Dendritic cell treated with granulocyte-macrophage colony-stimulating factor and Interleukin-4, amounts not matched to agents 40 ng/mL and 50 ng/mL, for 4 days (primary cell): ENCODE results near the gene UBA6.
"Not testable (repeated sequence)": the region's sequence is repeated elsewhere in the genome, so short reads cannot be mapped to it uniquely, and the experiment has no call there.

ENCODE experiments used
- H3K27ac Mint-ChIP-seq: one replicate; pipeline ENCODE4 v1.8.0; 2022; ENCODE audit warnings: mild to moderate bottlenecking, mixed read lengths
- H3K27me3 Mint-ChIP-seq: one replicate; pipeline ENCODE4 v1.8.0; 2022; ENCODE audit warnings: mild to moderate bottlenecking, mixed read lengths
- H3K36me3 Mint-ChIP-seq: one replicate; pipeline ENCODE4 v1.8.0; 2022; ENCODE audit warnings: low read depth, mixed read lengths
- H3K4me1 Mint-ChIP-seq: one replicate; pipeline ENCODE4 v1.8.0; 2022; ENCODE audit warnings: low read depth, mixed read lengths
- H3K4me3 Mint-ChIP-seq: one replicate; pipeline ENCODE4 v1.8.0; 2022; ENCODE audit warnings: mild to moderate bottlenecking, moderate library complexity, mixed read lengths
- H3K9me3 Mint-ChIP-seq: one replicate; pipeline ENCODE4 v1.8.0; 2022; ENCODE audit warnings: mixed read lengths
- intact Hi-C: fragments of 100-400 bp; cut with micrococcal nuclease; formaldehyde crosslinking; loops from one replicate; pipeline ENCODE4 v1.15.0; 2022

Gene UBA6

DNA sequence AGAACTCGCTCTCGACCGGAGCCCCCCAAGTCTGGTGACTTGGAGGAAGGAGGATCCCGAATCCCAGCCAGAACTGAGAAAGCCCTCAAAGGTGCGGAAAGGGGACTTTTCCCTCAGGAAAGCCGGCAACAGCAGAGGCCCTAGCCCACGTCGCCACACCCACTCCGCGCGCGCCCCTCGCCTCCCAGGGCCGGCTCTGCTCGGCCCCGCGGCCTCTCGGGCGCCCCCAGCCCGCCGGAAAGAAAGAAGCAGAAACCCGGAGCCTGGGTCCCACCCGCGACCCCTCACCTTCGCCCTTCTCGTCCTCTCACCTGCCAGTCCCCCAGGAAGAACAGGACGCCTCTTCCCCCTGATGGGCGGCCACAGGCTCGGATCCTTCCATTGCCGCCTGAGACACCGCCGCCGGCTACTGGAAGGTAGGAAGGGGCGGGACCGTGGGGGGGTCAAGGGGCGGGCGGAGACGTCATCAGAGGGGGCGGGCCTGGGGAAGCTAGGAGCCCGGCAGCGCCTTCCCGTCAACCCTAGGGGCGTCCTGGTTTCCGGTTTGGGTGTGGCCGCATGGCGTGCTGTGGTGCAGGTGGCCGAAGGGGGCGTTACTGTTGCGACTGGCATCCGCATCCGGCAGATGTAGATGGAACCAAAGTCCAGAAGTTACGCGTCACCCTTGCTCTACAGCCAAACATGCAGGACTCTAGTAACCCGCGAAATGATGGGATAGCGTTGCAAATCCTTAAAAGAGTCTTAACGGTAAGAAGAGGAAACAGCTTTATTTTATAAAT is at the start of gene UBA6:
UBA6 (minus strand) TSS at position 418 of the 779 bp plus-strand sequence; CDS start at position 382, 36 bp downstream.
- Mint-ChIP-seq H3K4me3 (peak within 1 kb of the TSS; percentile 92), H3K27ac (peak within 1 kb of the TSS; percentile 93), H3K4me1 (peaks cover 39% of the 10 kb centered on the region), H3K36me3 (peaks cover 28% of the 10 kb centered on the region), H3K27me3 (no peaks in the 10 kb centered on the region), H3K9me3 (peaks cover 11% of the 10 kb centered on the region)
- intact Hi-C loops = loop anchor here (2.0 kb wide), 1 partner anchor 156 kb away; the partner anchor contains the start of gene CENPC

DNA sequence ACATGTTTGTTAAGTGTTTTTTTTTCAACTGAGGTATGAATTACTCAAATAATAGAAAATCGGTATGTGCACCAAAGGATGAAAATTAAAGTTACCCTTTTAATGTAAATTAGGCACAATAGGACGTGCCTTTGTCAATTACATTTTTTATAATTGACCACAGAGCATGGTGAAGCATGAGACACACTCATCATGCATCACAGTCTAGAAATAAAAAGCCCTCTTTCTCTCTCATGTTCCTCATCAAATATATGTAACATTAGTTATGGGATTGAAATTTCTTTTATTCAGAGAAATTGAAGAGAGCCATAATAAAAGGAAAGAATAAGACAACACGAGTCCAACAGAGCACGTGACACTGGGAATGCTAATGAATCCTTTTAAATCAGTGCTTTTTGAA is 49.7 kb upstream of the UBA6 start:
- no peaks in the 10 kb centered on the region for H3K27me3 Mint-ChIP-seq
- H3K4me3 Mint-ChIP-seq = no peak overlapping the region
- intact Hi-C loops = no loop called here
- H3K27ac Mint-ChIP-seq = no peak overlapping the region
- no peaks in the 10 kb centered on the region for H3K4me1 Mint-ChIP-seq
- H3K9me3 Mint-ChIP-seq = no peaks in the 10 kb centered on the region
- H3K36me3 Mint-ChIP-seq = no peaks in the 10 kb centered on the region

DNA sequence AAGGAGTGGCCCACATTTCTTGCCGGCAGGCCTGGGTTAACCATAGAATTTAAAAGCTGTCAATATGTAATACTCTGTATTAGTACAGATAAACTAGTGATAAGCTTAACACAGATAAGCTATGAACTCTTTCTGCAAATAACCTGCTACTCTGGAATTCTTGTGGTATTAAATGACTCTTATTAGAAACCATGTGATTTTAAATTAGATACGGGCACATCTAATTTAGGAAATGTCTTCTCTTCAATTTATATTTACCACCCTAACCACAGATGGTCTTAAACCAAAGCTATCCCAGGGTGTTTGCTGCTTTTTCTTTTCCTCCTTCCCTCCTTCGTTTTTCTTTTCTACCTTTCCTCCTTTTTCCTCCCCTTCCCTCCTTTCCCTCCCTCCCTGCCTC is 48.3 kb upstream of the UBA6 start:
- intact Hi-C loops = loop anchor here (5.0 kb wide), 2 partner anchors 163 to 428 kb away; no protein-coding TSS in a partner anchor

DNA sequence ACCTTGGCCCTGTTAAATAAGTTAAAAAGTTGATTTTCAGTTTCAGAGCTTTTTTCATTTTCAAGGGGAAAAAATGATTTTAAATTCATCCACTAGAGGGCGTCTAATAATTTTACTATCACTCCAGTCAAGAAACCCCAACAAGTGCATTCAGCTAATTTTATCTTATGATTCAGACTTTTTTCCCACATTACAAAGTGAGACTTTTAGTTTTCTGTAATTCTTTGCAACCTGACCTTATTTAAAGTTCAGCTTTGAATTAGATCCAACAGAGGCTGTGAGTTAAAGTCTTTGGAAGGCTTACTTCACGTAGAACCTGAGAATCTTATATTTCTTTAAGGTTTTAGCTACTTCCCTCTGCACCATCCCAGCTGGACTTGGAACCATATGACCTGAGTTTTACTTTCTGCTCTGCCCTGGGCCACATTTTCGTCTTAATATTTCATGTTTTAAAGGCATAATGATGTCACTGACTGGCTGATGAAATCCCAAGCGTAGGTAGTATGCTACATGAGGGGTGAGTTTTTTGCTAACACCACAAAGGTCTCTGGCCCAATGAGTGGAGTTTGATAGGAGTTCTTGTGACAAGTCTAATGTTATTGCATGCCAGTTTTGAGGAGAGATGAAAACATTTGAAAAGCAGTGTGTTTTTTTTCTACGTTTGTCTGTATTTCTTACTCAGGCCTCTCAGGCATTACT is 46.0 kb upstream of the UBA6 start:
- Mint-ChIP-seq H3K4me1 (no peaks in the 10 kb centered on the region), H3K4me3 (no peak overlapping the region)

More for the DNA sequence above, 48.3 kb upstream of the UBA6 start:
- no peak overlapping the region for H3K4me3 Mint-ChIP-seq
- H3K27me3 Mint-ChIP-seq = no peaks in the 10 kb centered on the region
- H3K36me3 Mint-ChIP-seq = no peaks in the 10 kb centered on the region
- no peaks in the 10 kb centered on the region for H3K4me1 Mint-ChIP-seq
- no peaks in the 10 kb centered on the region for H3K9me3 Mint-ChIP-seq
- no peak overlapping the region for H3K27ac Mint-ChIP-seq

DNA sequence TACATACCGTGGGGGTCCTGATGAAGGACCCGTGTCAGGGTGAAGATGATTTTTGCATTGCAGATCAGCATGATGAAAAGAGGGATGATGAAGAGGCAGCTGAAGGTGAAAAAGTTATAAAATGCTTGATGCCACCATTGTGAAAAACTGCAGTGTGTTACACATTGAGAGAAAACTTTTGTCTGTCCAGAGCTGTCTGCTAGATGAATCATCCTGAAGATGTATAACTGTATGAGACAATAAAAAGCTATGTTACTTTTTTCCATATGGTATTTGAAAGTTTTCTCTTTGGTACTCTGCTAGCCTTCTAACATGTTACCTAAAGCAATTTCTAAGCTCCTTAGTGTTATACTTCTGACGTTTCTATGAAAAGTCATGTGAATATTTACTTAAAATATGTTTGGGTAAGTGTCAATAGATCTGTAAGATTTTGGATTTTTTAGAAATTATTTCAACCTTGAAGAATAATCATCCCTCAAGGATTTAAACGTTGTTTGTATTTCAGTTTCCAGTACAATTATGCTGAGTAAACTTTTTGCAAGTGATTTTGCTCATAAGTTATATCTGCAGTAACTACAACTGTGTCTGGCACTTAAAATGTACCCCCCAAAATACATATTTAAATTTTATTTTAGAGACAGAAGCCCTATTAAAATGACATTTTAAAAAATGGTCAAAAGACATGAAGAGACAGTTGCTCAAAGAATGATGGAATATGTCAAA is 43.8 kb upstream of the UBA6 start:
- H3K36me3 Mint-ChIP-seq = no peaks in the 10 kb centered on the region
- H3K4me1 Mint-ChIP-seq = no peaks in the 10 kb centered on the region
- H3K27me3 Mint-ChIP-seq = no peaks in the 10 kb centered on the region
- intact Hi-C loops = loop anchor here (5.0 kb wide), 2 partner anchors 168 to 433 kb away; no protein-coding TSS in a partner anchor
- no peak overlapping the region for H3K27ac Mint-ChIP-seq
- no peak overlapping the region for H3K4me3 Mint-ChIP-seq
- H3K9me3 Mint-ChIP-seq = no peaks in the 10 kb centered on the region

More for the DNA sequence above, 46.0 kb upstream of the UBA6 start:
- Mint-ChIP-seq H3K27me3 (no peaks in the 10 kb centered on the region), H3K27ac (no peak overlapping the region), H3K9me3 (no peaks in the 10 kb centered on the region), H3K36me3 (no peaks in the 10 kb centered on the region)
- intact Hi-C loops = loop anchor here (5.0 kb wide), 2 partner anchors 165 to 430 kb away; no protein-coding TSS in a partner anchor

DNA sequence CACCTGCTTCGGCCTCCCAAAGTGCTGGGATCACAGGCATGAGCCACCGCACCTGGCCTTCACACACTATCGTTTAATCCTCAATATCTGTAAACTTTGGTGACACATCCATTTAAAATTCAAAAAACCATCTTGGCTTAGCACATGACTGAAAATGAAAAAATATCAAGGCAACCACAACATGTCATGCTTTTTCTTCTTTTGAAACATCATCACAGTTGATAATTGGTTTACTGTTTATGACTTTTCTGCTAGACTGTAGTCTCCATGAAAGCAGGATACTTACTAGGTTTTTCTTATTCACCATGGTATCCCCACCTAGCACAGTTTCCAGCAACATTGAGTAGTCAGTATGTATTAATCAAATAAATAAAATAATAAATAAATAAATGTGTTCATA is 42.2 kb upstream of the UBA6 start:
- intact Hi-C loops = no loop called here
- no peak overlapping the region for H3K27ac Mint-ChIP-seq
- no peak overlapping the region for H3K4me3 Mint-ChIP-seq
- H3K27me3 Mint-ChIP-seq = no peaks in the 10 kb centered on the region
- no peaks in the 10 kb centered on the region for H3K36me3 Mint-ChIP-seq
- no peaks in the 10 kb centered on the region for H3K4me1 Mint-ChIP-seq
- no peaks in the 10 kb centered on the region for H3K9me3 Mint-ChIP-seq

DNA sequence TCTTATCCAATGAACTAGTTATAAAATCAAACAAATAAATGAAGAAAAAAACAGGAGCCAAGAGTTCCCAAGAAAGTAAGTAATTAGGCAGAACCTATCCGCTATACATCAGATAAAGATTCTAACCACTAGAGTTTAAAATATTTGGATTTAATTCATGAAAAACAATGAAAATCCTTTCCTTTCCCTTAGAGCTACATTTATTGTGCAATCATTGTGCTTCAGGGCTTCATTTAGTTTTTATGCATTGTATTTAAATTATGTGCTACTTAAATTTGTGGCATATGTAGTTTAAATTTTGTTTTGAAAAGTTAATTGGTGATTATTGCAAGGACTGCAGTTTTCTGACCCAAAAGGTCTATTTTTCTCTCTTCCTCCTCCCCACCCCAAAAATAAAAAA is 35.3 kb upstream of the UBA6 start:
- Mint-ChIP-seq H3K36me3 (no peaks in the 10 kb centered on the region), H3K4me3 (no peak overlapping the region), H3K27ac (no peak overlapping the region), H3K4me1 (no peaks in the 10 kb centered on the region), H3K9me3 (no peaks in the 10 kb centered on the region), H3K27me3 (no peaks in the 10 kb centered on the region)
- intact Hi-C loops = no loop called here

DNA sequence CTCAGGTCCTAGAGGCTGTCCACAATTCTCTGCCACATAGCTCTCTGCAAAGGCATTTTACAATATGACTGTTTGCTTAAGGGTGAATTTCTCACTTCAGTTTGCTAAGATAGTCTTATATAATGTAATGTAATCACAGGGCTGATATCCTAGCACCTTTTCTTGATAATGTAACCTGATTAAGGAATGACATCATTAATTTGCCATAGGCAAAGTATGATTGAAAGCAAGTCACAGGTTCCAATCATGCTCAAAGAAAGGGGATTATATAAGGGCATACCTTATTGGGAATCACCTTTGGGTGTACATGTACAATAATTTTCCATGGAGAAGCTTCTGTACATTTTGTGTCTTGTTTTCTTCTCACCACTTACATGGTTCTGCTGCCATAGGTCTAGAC is 34.4 kb upstream of the UBA6 start:
- no peak overlapping the region for H3K27ac Mint-ChIP-seq
- H3K9me3 Mint-ChIP-seq = no peaks in the 10 kb centered on the region
- H3K4me3 Mint-ChIP-seq = no peak overlapping the region
- H3K36me3 Mint-ChIP-seq = no peaks in the 10 kb centered on the region
- intact Hi-C loops = no loop called here
- no peaks in the 10 kb centered on the region for H3K4me1 Mint-ChIP-seq
- no peaks in the 10 kb centered on the region for H3K27me3 Mint-ChIP-seq

DNA sequence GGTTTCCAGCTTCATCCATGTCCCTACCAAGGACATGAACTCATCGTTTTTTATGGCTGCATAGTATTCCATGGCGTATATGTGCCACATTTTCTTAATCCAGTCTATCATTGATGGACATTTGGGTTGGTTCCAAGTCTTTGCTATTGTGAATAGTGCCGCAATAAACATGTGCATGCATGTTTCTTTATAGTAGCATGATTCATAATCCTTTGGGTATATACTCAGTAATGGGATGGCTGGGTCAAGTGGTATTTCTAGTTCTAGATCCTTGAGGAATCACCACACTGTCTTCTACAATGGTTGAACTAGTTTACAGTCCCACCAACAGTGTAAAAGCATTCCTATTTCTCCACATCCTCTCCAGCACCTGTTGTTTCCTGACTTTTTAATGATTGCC is 29.6 kb upstream of the UBA6 start:
- H3K4me3 Mint-ChIP-seq, H3K36me3 Mint-ChIP-seq, H3K27me3 Mint-ChIP-seq, H3K9me3 Mint-ChIP-seq, intact Hi-C loops, H3K27ac Mint-ChIP-seq, H3K4me1 Mint-ChIP-seq: not testable (repeated sequence)

DNA sequence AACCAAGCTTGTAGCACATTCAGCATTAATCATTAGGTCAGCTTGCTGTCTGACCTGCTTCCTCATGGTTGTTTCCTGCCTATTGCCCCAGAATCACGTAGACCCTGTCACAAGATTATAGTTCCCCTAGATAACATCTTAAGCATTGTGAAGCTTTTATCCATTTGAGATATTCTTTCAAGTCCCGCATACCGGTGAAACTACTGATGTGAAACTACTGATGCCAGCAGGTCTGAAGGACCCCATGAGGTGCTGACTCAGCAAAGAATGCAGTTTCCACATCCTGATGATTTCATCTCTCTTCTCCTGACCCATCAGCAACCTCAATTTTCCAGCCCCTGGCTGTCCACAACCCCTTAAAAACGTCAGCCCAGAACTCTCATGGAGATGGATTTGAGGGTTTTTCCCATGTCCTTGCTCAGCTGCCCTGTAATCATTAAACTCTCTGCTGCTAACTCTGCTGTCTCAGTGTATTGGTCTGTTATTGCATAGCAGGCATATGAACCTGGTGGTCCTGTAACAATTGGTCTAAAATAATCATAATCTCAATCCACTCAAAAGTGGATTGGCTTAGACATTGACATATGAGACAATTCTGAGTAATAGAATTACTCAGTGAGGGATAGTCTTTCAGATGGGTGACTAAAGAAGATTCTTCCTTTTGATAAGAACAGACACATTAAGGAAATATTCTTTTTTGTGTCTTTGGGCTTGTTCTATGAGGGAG is 26.3 kb upstream of the UBA6 start:
- intact Hi-C loops = no loop called here
- Mint-ChIP-seq H3K27me3 (no peaks in the 10 kb centered on the region), H3K36me3 (no peaks in the 10 kb centered on the region), H3K4me3 (no peak overlapping the region), H3K27ac (peak overlapping the region; percentile 31), H3K9me3 (no peaks in the 10 kb centered on the region), H3K4me1 (peaks cover 10% of the 10 kb centered on the region)

DNA sequence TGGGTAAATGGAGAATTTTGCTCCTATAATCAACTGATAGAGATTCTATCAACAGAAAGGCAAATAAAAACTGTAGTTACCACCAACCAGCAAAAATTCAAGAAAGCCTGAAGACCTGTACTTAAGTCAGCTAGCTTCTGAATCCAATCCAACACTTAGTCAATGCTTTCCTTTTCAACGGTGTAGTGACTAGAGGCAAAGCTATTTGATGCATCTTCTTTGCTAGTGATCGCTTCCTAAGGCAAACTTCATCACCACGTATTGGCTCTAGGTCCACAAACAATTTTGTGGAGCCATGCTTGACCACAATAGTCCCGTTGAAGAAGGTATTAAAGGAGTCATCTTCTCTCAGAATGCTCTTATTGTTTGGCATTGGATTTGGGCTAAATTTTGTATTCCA is 25.0 kb upstream of the UBA6 start:
- H3K9me3 Mint-ChIP-seq = no peaks in the 10 kb centered on the region
- H3K27ac Mint-ChIP-seq = no peak overlapping the region
- H3K27me3 Mint-ChIP-seq = no peaks in the 10 kb centered on the region
- no peak overlapping the region for H3K4me3 Mint-ChIP-seq
- peaks cover 15% of the 10 kb centered on the region for H3K4me1 Mint-ChIP-seq
- intact Hi-C loops = no loop called here
- H3K36me3 Mint-ChIP-seq = peaks cover under 1% of the 10 kb centered on the region

DNA sequence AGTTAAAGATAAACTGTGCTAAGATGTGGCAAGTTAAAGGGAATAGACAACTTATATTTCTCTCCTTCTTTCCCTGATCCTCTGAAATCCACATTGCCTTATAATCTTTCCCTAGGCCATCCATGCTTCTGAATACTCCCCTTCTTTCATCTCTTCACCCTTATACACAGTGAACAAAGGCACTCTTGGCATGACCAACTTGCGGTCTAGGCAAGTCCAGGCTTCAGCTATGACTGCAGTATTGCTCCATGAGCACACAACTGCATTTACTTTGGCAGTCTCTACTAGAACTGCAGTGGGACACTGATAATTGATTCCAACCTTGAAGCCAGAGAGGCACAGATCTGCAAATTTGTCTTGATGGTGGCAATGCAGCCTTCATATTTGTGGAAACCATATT is 24.2 kb upstream of the UBA6 start:
- H3K27me3 Mint-ChIP-seq = no peaks in the 10 kb centered on the region
- H3K27ac Mint-ChIP-seq = no peak overlapping the region
- intact Hi-C loops = no loop called here
- no peaks in the 10 kb centered on the region for H3K9me3 Mint-ChIP-seq
- peaks cover 15% of the 10 kb centered on the region for H3K4me1 Mint-ChIP-seq
- H3K36me3 Mint-ChIP-seq = peaks cover 8% of the 10 kb centered on the region
- H3K4me3 Mint-ChIP-seq = no peak overlapping the region

DNA sequence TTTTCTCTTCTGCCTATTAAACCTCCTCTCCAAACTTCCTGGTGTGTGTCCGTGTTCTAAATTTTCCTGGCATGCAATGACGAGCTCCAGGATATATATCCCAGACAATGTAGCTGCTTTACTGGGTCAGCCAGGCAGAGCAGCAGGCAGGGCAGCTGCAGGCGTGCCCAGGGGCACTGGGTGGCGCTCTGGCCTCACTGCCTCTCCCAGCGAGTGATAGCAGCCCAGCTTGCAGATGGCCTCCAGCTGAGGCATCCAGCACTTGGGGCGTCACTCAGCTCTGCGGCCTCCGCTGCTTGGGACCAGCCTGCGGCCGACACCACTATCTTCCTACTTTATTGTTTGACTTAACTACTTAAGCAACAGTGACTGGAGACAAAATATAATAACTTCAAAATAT is 23.0 kb upstream of the UBA6 start:
- intact Hi-C loops = no loop called here
- peaks cover 8% of the 10 kb centered on the region for H3K36me3 Mint-ChIP-seq
- no peaks in the 10 kb centered on the region for H3K9me3 Mint-ChIP-seq
- no peak overlapping the region for H3K27ac Mint-ChIP-seq
- H3K4me1 Mint-ChIP-seq = peaks cover 15% of the 10 kb centered on the region
- no peak overlapping the region for H3K4me3 Mint-ChIP-seq
- H3K27me3 Mint-ChIP-seq = no peaks in the 10 kb centered on the region
